Neural progenitor cell (in vitro differentiated cells): ENCODE results near the gene ZIC3.

ENCODE experiments used
- CTCF ChIP-seq: fragments of 200-600 bp; sonication (generic); IDR thresholded peaks from 2 replicates; pipeline ENCODE4 v1.5.1; 2017; ENCODE audit warnings: antibody characterized with exemption, mild to moderate bottlenecking
- EZH2 ChIP-seq: fragments of 200-600 bp; sonication (generic); IDR thresholded peaks from 2 replicates; pipeline ENCODE4 v1.6.1; 2017; ENCODE audit warnings: antibody characterized with exemption, mild to moderate bottlenecking, moderate library complexity
- EZH2phosphoT487 ChIP-seq: fragments of 200-600 bp; sonication (generic); IDR thresholded peaks from 2 replicates; pipeline ENCODE4 v1.6.1; 2017; ENCODE audit warnings: antibody characterized with exemption

GRCh38 chrX:137548261-137548660 is 17.7 kb upstream of the ZIC3 start:
- TF ChIP-seq EZH2 (no peak), CTCF (no peak), EZH2phosphoT487 (no peak)
